Neural cell (in vitro differentiated cells): ENCODE measurements around the gene F12. TPM values are rescaled to one million over a fixed set of nuclear protein-coding genes. Genes with fewer than 3 reads are reported as not detected.

ENCODE experiments used
- H2AFZ ChIP-seq: fragments of 200-600, 300-800 bp; sonication (generic), shearing (Covaris generic); 2 replicates; pipeline ENCODE4 v1.6.0; 2014; ENCODE audit warnings: low read depth, mild to moderate bottlenecking, antibody characterized with exemption, low read length, moderate library complexity
- H3F3A ChIP-seq: fragments of 200-600 bp; shearing (Covaris generic); 2 replicates; pipeline ENCODE4 v1.6.1; 2016; ENCODE audit warnings: mild to moderate bottlenecking, moderate library complexity, mixed read lengths, antibody characterized with exemption, low read length; ENCODE audit not compliant: insufficient read depth, poor library complexity, severe bottlenecking
- H3K27ac ChIP-seq: fragments of 200-600, 300-800 bp; sonication (generic), shearing (Covaris generic); 2 replicates; pipeline ENCODE4 v1.5.1; 2014; ENCODE audit warnings: mild to moderate bottlenecking, low read length, moderate library complexity
- H3K27me3 ChIP-seq: fragments of 300-800, 200-600 bp; sonication (generic), shearing (Covaris generic); 2 replicates; pipeline ENCODE4 v1.6.0; 2014; ENCODE audit warnings: mild to moderate bottlenecking, low read depth, low read length, moderate library complexity; ENCODE audit not compliant: insufficient read depth
- H3K36me3 ChIP-seq: fragments of 300-800, 200-600 bp; sonication (generic), shearing (Covaris generic); 2 replicates; pipeline ENCODE4 v1.5.1; 2014; ENCODE audit warnings: mild to moderate bottlenecking, antibody characterized with exemption, low read length, moderate library complexity; ENCODE audit not compliant: insufficient read depth
- H3K4me2 ChIP-seq: fragments of 300-800, 200-600 bp; sonication (generic), shearing (Covaris generic); 2 replicates; pipeline ENCODE4 v1.6.0; 2014; ENCODE audit warnings: mild to moderate bottlenecking, low read length
- H3K4me3 ChIP-seq: fragments of 300-800, 200-600 bp; sonication (generic), shearing (Covaris generic); 2 replicates; pipeline ENCODE4 v1.5.1; 2014; ENCODE audit warnings: mild to moderate bottlenecking, low read length, moderate library complexity
- H3K79me2 ChIP-seq: fragments of 200-600 bp; shearing (Covaris generic); replicated peaks from 2 replicates; pipeline ENCODE4 v1.6.0; 2014; ENCODE audit warnings: mild to moderate bottlenecking, low read length, moderate library complexity; ENCODE audit not compliant: insufficient read depth
- H3K9ac ChIP-seq: fragments of 300-800, 200-600 bp; sonication (generic), shearing (Covaris generic); 2 replicates; pipeline ENCODE4 v1.6.1; 2016; ENCODE audit warnings: mild to moderate bottlenecking, low read length, mixed read lengths
- H3K9me2 ChIP-seq: fragments of 200-600 bp; shearing (Covaris generic); 2 replicates; pipeline ENCODE4 v1.6.1; 2016; ENCODE audit warnings: mild to moderate bottlenecking, low read length, mixed read lengths; ENCODE audit not compliant: insufficient read depth
- H3K9me3 ChIP-seq: fragments of 200-600, 300-800 bp; sonication (generic), shearing (Covaris generic); 2 replicates; pipeline ENCODE4 v1.6.1; 2016; ENCODE audit warnings: mild to moderate bottlenecking, mixed run types, low read length, moderate library complexity, mixed read lengths
- H4K20me1 ChIP-seq: fragments of 200-600 bp; shearing (Covaris generic); 2 replicates; pipeline ENCODE4 v1.6.1; 2016; ENCODE audit warnings: mild to moderate bottlenecking, mixed run types; ENCODE audit not compliant: insufficient read depth
- EP300 ChIP-seq: fragments of 450-650 bp; conservative IDR thresholded peaks from 2 replicates; pipeline ENCODE4 v1.6.1; 2014; ENCODE audit warnings: antibody characterized with exemption, mild to moderate bottlenecking, moderate library complexity; ENCODE audit not compliant: poor library complexity, severe bottlenecking
- EZH2 ChIP-seq: fragments of 200-600, 300-800 bp; shearing (Covaris generic), sonication (generic); IDR thresholded peaks from 2 replicates; pipeline ENCODE4 v1.6.1; 2014; ENCODE audit warnings: antibody characterized with exemption, low read length, borderline replicate concordance, mild to moderate bottlenecking; ENCODE audit not compliant: insufficient read depth, poor library complexity, severe bottlenecking
- MXI1 ChIP-seq: fragments of 450-650 bp; conservative IDR thresholded peaks from 2 replicates; pipeline ENCODE4 v1.6.1; 2014; ENCODE audit warnings: antibody characterized with exemption, mild to moderate bottlenecking; ENCODE audit not compliant: poor library complexity, severe bottlenecking
- POLR2AphosphoS5 ChIP-seq: IDR thresholded peaks from 2 replicates; pipeline ENCODE4 v1.6.1; 2012
- RAD21 ChIP-seq: fragments of 450-650 bp; conservative IDR thresholded peaks from 2 replicates; pipeline ENCODE4 v1.6.1; 2014; ENCODE audit warnings: antibody characterized with exemption, mild to moderate bottlenecking, moderate library complexity
- REST ChIP-seq: IDR thresholded peaks from 2 replicates; pipeline ENCODE4 v1.6.1; 2012; ENCODE audit warnings: borderline replicate concordance
- SMC3 ChIP-seq: fragments of 450-650 bp; conservative IDR thresholded peaks from 2 replicates; pipeline ENCODE4 v1.6.1; 2014; ENCODE audit warnings: antibody characterized with exemption, mild to moderate bottlenecking, moderate library complexity; ENCODE audit not compliant: poor library complexity
- TAF1 ChIP-seq: IDR thresholded peaks from 2 replicates; pipeline ENCODE4 v1.6.1; 2012; ENCODE audit warnings: low read depth
- polyA plus RNA-seq: library from polyadenylated mRNA; depleted of rRNA; stranded (reverse); fragments of >200 nt; gene quantifications from 2 replicates; pipeline ENCODE4 v1.2.3, GENCODE V29; 2014
- TF ChIP-seq, protein P1 (sequence below): fragments of 450-650 bp; IDR thresholded peaks from 2 replicates; pipeline ENCODE4 v1.5.1; 2014; ENCODE audit warnings: antibody characterized with exemption, mild to moderate bottlenecking, moderate library complexity; ENCODE audit not compliant: poor library complexity, severe bottlenecking

The F12 gene
- polyA plus RNA-seq, 1 donor from 2014 or later = 1.4 TPM

DNA sequence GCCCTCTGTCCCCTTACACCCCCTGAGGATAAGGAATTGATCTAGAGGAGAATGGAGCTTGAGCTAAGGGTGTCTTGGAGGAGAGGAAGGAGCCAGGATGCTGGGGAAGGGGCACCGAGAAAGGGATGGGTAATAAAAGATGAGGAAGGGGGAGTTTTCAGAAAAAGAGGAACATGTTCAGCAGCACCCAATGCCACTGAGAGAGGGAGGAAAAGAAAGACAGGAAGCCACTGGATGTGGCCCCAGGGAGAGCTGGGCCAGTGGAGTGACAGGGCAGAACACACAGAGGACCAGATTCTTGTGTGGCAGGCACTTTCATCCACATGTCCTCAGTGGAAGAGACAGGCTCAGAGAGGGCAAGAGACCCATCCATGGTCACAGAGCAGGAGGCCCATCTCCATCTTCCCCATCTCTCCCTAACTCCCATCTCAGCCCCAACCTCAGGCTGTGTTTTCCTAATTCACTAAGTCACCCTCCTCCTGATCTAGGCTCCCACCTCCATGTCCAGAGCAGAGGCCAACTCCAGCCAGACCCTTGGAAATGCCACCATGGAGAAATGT lies 16.1 kb downstream of the F12 start:
- H3K4me2 ChIP-seq = no peak overlapping the region
- H4K20me1 ChIP-seq = no peaks in the 10 kb centered on the region
- H3K79me2 ChIP-seq = no peaks in the 10 kb centered on the region
- no peak overlapping the region for H3K4me3 ChIP-seq
- no peaks in the 10 kb centered on the region for H3K9me2 ChIP-seq
- H3K27me3 ChIP-seq = no peaks in the 10 kb centered on the region
- H3K36me3 ChIP-seq = no peaks in the 10 kb centered on the region
- no peak overlapping the region for H2AFZ ChIP-seq
- H3K9me3 ChIP-seq = no peaks in the 10 kb centered on the region
- TF ChIP-seq SMC3 = no peak
- no peak for TF ChIP-seq RAD21
- H3K27ac ChIP-seq = no peak overlapping the region
- H3K9ac ChIP-seq = no peak overlapping the region
- H3F3A ChIP-seq = no peaks in the 10 kb centered on the region

DNA sequence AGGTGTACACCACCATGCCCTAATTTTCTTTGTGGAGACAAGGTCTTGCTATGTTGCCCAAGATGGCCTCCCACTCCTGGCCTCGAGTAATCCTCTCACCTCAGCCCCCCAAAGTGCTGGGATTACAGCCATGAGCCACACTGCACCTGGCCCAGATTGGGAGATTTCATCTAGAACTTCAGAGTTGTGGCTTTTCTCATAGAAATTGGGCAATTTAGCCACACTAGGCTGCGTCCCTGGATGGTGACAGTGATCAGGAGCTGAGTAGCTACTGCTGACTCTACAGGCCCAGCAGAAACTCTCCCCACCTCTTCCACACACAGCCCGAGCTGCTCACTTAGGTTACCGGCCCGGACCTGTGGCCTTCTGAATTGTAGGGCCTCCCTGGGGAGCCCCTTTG lies 16.6 kb downstream of the F12 start:
- TF ChIP-seq, protein P1, sequence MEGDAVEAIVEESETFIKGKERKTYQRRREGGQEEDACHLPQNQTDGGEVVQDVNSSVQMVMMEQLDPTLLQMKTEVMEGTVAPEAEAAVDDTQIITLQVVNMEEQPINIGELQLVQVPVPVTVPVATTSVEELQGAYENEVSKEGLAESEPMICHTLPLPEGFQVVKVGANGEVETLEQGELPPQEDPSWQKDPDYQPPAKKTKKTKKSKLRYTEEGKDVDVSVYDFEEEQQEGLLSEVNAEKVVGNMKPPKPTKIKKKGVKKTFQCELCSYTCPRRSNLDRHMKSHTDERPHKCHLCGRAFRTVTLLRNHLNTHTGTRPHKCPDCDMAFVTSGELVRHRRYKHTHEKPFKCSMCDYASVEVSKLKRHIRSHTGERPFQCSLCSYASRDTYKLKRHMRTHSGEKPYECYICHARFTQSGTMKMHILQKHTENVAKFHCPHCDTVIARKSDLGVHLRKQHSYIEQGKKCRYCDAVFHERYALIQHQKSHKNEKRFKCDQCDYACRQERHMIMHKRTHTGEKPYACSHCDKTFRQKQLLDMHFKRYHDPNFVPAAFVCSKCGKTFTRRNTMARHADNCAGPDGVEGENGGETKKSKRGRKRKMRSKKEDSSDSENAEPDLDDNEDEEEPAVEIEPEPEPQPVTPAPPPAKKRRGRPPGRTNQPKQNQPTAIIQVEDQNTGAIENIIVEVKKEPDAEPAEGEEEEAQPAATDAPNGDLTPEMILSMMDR = no peak
- TF ChIP-seq POLR2AphosphoS5 (no peak), SMC3 (no peak), EP300 (no peak), EZH2 (no peak), REST (no peak), MXI1 (no peak), RAD21 (no peak), TAF1 (no peak)
- Histone ChIP-seq H3K9me2 (no peaks in the 10 kb centered on the region), H4K20me1 (no peaks in the 10 kb centered on the region), H3F3A (no peaks in the 10 kb centered on the region), H3K4me2 (no peak overlapping the region), H3K9ac (no peak overlapping the region), H3K79me2 (no peaks in the 10 kb centered on the region), H3K36me3 (no peaks in the 10 kb centered on the region), H3K9me3 (no peaks in the 10 kb centered on the region), H3K27ac (no peak overlapping the region), H2AFZ (no peak overlapping the region), H3K27me3 (no peaks in the 10 kb centered on the region), H3K4me3 (no peak overlapping the region)
